GM19372 (cell line): ENCODE data around the gene OR2A42.
"Not testable (repeated sequence)": the region's sequence is repeated elsewhere in the genome, so short reads cannot be mapped to it uniquely, and the experiment has no call there.

Experiments used
- ATAC-seq: cut with Tn5 transposase; IDR thresholded peaks from one replicate; pipeline ENCODE4 v1.9.1; 2021; ENCODE audit warnings: mild to moderate bottlenecking, low read depth, moderate library complexity; ENCODE audit not compliant: unreplicated experiment

The OR2A42 gene, protein sequence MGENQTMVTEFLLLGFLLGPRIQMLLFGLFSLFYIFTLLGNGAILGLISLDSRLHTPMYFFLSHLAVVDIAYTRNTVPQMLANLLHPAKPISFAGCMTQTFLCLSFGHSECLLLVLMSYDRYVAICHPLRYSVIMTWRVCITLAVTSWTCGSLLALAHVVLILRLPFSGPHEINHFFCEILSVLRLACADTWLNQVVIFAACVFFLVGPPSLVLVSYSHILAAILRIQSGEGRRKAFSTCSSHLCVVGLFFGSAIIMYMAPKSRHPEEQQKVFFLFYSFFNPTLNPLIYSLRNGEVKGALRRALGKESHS

DNA sequence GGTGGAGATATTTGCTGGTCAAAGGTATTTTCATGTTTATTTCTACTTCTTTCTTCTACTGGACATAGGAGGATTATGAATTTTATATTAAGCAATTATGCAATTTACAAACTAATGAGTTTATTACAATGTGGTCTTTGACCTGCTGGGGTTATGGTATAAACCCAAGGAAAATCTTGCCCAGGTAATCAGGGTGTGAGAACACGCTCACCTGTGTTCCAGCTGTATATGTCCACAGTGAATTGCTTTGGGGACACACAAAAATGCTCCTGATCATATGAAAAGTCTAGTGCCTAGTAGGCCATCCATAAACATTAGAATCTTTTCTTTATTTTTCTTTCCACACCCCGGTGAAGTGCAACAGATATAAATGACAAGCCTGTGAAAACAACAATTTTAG lies at the start of gene OR2A42:
Gene OR2A42, minus strand, starts transcription at position 241 of the 400 bp plus-strand sequence. CDS start 6,762 bp downstream, outside the sequence.
- not testable (repeated sequence) for ATAC-seq

DNA sequence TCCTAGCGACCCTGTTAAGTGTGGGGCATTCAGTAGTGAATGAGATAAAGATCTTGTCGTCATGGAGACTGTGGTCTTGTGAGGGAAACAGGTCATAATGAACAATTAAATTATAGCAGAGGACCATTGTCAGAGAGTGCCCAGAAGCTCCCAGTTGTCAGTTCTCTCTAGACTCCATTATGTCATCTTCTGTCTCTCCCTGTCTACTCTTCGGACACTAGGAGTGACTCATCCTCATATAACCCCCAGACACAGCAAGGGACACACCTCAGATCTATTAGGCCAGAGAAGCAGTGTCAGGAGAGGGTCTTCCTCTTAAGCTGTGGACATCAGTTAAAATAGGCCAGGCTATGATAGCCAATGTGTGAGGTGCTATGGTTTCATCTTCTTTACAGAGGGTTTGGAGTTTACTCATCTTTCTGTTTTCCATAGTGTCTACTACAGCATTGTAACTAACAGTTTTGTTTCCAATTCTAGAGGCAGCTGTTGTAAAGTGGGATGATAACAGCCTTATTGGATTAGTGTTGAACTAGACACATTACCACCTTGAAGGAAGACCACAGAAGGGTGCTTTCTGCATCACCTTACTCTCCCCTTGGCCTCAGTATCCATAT lies 47.9 kb upstream of the OR2A42 start:
- ATAC-seq = not testable (repeated sequence)

DNA sequence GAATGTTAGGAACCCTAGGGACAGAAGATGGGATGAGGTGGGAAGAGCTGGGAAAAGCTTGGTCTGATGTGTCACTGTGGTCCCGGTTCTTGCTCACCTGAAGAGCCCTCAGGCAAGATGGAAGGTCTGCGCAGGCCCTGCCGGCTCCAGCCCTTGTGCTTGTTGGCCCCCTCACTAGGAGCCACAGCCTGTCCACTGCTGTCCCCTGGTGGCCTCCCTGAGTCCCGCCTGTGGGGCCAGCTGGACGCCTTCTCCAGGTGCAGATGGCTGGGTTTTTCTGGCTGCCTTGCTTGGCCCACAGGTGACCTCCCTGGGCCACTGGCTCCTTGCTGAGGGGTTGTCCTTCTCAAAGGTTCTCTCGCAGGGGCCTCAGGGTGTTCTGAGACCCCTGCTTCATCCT lies 44.3 kb upstream of the OR2A42 start:
- not testable (repeated sequence) for ATAC-seq

DNA sequence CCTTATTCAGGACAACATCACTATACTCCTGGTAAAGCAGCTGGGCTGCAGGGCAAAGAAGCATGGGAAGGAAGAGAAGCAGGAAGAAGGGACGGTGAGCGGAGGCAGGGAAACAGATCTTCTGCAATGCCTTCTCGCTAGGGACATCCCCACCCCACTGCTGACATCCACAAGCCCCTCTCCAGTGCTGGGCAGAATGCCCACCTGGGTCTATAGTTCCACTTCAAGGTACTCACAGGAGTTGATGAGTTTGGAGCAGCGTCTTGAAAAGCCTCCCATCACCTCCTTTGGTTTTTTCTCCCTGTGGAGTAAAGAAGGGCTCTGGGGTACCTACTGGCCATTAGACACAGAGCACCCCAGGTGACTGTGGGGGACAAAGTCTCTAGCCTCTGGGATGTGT lies 43.1 kb upstream of the OR2A42 start:
- ATAC-seq = not testable (repeated sequence)

DNA sequence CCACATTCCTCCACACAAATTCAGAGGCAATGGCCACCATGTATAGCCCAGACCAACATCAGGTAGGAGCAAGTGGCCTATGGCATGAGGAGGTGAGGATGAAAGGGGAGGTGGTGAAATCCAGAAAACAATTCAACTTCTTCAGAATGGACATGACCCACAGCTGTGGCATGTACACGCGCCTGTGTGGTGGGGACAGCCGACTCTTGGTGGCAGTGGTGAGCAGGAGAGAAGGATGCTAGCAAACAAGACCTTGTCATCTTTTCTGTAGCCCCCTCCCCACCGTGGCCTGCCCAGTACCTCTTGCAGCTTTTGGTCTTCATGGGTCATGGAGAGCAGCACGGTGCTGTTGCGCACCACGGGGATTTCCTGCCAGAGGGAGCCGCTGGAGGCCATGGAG lies 42.6 kb upstream of the OR2A42 start:
- ATAC-seq = not testable (repeated sequence)

DNA sequence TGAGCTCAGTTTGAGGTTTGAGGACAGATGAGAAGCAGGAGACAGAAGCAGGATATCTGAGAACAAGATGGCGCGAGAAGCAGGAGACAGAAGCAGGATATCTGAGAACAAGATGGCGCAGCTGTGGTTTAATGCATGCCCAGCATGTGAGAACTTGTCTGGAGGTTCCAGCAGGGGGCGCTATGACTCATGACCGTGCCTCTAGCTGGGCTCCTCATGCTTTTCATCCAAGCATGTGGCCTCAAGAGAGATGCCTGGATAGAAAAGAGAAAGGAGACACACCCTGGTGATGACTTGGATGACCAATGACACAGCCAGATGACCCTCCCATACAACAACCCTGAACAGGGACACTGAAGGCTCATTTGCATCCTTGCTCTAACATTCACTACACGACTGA lies 40.6 kb upstream of the OR2A42 start:
- not testable (repeated sequence) for ATAC-seq

DNA sequence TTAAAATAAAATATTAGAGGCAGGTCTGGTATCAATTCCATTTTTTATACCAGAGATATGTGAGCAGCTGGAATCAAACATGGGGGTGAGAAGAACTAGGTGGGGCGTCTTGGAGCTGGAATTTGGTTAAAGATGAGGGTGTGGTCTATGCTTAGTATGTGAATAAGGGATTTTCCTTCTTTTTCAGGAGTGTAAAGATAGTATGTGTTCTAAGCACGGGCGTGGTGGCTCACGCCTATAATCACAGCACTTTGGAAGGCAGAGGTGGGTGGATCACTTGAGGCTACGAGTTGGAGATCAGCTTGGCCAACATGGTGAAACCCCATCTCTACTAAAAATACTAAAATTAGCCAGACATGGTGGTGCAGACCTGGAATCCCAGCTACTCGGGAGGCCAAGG lies 35.9 kb upstream of the OR2A42 start:
- not testable (repeated sequence) for ATAC-seq

DNA sequence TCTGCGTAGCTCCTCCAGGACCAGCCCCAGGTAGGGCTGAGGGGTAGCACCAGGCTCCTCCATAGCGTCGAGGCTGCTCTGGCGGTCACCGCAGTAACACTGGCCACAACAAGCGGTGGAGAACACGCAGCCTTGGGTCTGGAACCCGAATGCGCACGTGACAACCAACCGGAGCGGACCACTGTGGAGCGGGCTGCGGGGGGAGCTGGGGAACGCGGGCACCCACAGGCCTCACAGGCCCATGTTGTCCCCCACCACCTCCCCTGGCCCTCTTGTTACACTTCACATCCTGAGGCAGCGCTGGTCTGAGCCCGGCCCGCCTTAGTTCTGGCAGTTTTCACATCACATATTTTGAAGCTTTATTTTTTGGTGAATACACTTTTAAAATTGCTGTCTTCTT lies 29.8 kb upstream of the OR2A42 start, which contains the start of gene CTAGE8:
Gene CTAGE8, minus strand, starts transcription at position 101 of the 400 bp plus-strand sequence. Its CDS starts 38 bp downstream, at position 63.
- not testable (repeated sequence) for ATAC-seq

DNA sequence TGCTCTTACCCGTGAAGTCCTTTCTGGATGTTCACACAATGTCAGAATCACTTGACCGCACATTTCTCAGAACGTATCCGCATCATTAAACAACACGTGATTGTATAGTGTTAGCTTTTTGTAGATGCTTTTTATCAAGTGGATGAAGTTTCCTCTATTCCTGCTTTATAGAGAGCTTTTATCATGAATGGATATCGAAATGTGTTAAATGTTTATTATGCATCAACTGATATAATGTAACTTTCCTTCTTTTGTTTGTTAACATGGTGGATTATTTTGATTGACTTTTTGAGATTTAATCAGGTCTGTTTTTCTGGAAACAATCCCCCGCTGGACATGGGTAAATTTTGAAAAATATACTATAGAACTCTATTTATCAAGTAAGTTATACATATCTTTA lies 25.3 kb upstream of the OR2A42 start, which contains the start of gene OR2A7:
Gene OR2A7, minus strand, starts transcription at position 101 of the 400 bp plus-strand sequence. CDS start 5,164 bp downstream, outside the sequence.
- not testable (repeated sequence) for ATAC-seq

DNA sequence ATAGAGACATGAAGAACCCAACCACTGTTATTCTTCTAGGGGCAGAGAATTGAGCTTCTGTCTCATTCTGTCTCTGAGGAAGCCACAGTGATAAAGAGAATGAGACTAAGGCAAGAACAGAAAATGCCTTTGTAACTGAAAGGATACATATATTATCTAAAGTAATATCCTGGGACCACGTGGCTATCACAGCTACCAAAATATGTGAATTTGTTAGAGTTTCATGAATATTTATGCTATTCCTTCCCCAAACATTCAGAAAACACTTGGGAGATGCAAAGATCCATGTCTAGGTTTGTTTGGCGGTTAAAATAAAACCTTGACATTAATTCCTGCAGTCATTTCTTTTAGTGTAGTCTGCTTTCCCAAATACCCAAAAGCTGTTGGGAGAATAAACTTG lies 22.7 kb upstream of the OR2A42 start:
- ATAC-seq = not testable (repeated sequence)

DNA sequence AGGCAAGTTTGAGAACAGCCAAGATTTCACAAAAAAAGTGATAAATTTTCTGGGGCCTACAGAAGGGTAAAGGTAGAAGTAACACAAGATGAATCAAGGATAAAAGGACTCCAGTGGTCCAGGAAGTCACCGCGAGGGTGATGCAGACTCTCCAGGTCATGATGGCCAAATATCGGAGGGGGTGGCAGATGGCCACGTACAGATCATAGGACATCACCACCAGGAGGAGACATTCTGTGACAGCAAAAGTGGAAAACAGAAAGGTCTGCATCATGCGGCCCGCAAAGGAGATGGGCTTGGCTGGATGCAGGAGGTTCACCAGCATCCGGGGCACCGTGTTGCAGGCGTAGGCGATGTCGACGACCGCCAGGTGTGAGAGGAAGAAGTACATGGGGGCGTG lies 19.7 kb upstream of the OR2A42 start:
- not testable (repeated sequence) for ATAC-seq

DNA sequence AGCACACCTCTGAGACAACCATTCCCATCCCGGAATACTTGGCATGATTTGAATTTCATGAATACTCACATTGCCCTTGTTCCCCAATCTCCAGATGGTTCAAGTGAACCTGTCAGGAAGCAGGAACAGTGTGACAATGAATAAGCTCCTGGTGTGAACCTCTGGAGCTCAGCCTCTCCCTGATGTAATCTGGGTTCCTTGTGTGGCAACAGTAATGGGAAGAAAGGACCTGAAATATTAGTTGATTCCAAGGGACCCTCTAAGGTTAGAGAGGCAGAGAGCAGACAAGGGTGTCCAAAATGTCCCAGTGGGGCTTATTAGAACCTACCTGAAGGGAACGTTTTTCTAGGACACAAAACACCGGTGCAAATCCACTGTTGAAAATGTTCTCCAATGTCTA lies 16.7 kb upstream of the OR2A42 start:
- no peak for ATAC-seq

DNA sequence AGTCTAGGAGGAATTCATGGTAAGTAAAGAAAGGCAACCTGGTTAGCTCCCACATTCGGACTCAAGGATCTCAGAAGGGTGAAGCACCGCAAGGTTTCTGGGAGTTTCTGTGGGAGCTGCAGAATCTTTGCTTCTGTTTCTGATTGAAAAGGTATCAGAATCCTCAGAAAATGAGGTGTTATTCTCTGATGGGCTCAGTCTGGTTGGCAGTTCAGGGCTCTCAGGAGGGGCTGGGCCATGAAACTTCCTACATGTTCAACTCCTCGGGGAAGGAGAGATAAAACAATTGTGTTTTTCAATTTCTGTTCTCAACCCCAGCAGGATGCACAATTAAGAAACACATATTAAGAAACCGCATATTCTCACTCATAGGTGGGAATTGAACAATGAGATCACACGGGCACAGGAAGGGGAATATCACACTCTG lies 16.1 kb upstream of the OR2A42 start:
- no peak for ATAC-seq

DNA sequence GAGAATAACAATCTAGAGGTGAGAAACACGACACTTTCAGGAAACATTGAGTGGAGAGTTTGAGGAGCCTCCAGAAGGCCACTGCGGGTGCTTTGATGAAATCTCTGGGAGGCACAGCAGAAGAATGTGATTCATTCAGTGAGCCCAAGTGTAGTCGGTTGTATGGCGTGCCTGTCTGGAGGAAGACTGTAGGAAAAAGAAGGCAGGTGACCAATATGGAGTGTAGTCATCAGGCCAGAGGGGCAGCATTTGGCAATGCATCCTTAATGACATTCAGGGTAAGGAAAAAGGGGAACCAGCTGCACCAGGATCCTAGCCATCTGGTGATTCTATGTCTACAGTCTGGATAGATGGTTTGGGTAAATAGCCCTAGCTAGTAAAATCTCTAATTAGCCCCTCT lies 12.9 kb upstream of the OR2A42 start:
- not testable (repeated sequence) for ATAC-seq

DNA sequence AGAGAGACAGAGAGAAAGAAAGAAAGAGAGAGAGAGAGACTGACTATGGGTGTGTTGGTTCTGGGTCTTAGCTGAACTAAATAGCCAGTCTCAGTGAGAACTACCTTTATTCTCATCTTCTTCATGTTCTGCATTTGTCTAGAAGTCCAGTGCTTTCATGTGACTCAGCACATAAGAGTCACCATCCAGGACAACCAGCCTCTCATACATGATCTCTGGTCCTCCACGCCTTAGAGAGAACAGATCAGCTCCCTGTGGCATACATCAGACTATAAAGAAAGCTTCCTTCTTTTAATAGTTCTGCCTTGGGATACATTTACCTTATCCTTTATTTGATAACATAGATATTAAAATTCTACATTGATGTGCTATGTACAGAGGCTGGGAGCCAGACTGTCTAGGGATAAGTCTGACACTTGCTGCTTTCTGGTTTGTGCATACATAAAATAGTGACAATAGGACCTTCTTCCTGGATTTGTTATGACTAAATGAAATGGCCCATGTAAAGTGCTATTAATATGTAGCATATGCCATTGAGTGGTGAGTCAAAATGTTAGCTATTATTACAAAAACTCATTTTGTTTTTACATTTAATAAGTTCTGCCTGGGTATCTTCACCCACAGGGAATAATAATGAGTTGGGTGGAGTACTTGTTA lies 8.4 kb upstream of the OR2A42 start:
- not testable (repeated sequence) for ATAC-seq

DNA sequence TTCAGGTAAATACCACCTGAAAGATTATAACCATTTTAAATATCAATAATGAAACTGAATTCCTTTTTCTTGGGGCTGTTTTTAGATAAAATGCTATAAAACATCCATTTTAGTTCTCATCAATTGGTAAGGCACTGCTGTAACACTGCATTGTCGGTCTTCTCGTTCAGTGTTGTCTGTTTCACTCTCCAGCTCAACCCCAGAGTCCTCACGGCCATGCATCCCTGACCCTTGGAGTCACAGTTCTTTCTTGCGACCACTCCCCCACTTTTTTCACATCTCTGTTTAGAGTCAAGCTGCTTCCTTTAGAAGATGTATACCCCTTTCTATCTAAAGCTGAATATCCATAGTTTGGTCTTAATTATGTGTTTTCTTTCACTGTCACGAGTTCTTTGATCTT lies 7.6 kb upstream of the OR2A42 start:
- ATAC-seq = not testable (repeated sequence)

DNA sequence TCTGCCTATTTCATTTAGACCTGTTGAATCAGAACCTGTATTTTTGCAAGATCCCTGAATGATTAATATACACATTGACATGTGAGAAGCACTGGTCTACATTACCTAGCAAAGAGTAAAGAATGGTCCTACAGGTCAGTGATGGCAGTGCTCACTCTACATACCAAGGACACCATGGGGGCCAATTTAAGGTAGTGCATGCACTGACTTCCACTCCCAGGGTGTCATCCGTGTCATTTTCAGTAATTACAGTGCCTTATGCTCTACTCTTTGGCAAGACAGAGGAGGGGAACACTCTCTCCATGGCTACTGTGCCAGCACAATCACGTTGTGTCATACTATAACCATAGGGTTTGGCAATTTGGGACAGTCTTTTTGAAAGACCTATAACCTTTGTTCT lies 6.0 kb upstream of the OR2A42 start:
- not testable (repeated sequence) for ATAC-seq

DNA sequence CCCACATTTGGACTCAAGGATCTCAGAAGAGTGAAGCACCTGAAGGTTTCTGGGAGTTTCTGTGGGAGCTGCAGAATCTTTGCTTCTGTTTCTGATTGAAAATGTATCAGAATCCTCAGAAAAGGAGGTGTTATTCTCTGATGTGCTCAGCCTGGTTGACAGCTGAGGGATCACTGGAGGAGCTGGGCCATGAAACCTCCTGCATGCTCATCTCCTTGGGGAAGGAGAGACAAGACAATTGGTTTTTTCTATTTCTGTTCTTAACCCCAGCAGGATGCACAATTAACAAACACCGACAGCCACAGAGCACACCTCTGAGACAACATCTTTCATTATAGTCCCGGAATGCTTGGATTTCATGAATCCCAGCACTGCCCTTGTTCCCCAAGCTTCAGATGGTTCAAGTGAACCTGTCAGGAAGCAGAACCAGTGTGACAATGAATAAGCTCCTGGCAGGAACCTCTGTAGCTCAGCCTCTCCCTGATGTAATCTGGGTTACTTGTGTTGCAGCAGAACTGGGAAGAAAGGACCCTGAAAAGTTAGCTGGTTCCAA lies 799 bp downstream of the OR2A42 start:
- not testable (repeated sequence) for ATAC-seq

DNA sequence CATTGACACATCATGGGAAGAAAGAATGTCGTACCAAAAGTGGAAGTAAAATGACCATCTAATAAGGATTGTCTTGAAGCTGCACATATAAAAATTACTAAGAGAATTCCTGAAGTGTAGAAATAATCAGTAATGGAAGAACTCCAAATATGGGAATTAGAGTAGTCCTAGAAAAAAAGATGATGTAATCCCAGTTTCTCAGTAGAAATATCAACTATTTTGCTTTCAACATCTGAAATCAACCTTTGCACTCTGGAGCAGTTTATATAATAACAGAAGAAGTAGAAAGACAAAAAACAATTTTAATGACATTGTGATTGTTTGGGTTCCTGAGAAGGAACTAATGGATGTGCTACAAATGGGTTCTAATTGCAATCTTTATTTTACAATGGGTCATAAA lies 6.4 kb downstream of the OR2A42 start:
- ATAC-seq = not testable (repeated sequence)

DNA sequence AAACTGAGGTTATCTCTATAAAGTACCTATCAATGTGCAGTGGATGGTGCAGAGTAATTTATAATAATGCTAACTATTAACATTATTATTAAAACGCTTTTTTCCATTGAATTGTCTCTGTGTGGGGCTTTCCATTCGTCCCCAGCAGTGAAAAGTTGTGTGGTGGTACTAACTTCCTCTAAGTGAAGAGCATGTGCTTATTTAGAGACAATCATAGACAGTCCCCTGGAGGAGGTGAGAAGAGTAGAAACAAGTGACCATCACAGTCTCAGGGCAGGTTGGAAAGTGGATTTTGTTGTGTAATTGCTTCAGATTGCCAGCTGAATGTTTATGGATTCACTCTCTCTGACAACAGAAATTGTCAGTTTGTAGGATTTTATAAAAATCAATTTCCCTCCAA lies 8.4 kb downstream of the OR2A42 start:
- ATAC-seq = not testable (repeated sequence)

DNA sequence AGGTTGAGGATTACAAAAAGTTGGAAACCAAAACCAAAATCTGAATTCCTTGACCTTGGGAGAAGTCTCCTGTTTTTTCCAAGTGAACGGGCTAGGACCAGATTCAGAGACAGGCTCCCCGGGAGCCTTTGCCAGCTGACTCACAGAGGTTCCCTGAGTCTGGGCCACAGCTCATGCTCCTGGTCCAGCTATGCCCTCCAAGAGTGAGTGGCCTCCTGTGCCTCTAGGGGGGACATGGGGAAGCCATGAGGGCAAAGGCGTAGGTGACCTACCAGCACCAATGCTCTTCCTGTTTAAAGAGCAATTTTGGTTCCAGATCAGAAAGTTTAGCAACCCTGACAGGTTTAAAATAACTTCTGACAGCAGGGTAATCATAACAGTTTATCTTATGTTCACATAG lies 10.6 kb downstream of the OR2A42 start:
- ATAC-seq = not testable (repeated sequence)
